Parathyroid adenoma (tissue), 2 donors: ENCODE measurements around the gene MDK.
"Not testable (repeated sequence)": the region's sequence is repeated elsewhere in the genome, so short reads cannot be mapped to it uniquely, and the experiment has no call there.

Experiments
- H2AFZ ChIP-seq: fragments of 300-600 bp; sonication (generic); one replicate; pipeline ENCODE4 v1.7.0; 2017; ENCODE audit warnings: antibody characterized with exemption, mild to moderate bottlenecking
- H3K27ac ChIP-seq: fragments of 300-600 bp; sonication (generic); one replicate; pipeline ENCODE4 v1.7.0; 2017
- H3K27me3 ChIP-seq: fragments of 300-600 bp; sonication (generic); one replicate; pipeline ENCODE4 v1.7.0; 2017; ENCODE audit warnings: low read length; ENCODE audit not compliant: control insufficient read depth, insufficient read depth
- H3K36me3 ChIP-seq: fragments of 300-600 bp; sonication (generic); one replicate; pipeline ENCODE4 v1.7.0; 2017; ENCODE audit warnings: low read length; ENCODE audit not compliant: control insufficient read depth, insufficient read depth
- H3K4me1 ChIP-seq: fragments of 300-600 bp; sonication (generic); one replicate; pipeline ENCODE4 v1.7.0; 2017; ENCODE audit warnings: control low read depth
- H3K4me2 ChIP-seq: fragments of 300-600 bp; sonication (generic); one replicate; pipeline ENCODE4 v1.7.0; 2017; ENCODE audit warnings: low read length
- H3K4me3 ChIP-seq: fragments of 300-600 bp; sonication (generic); one replicate; pipeline ENCODE4 v1.7.0; 2017; ENCODE audit warnings: low read depth, low read length
- H3K79me2 ChIP-seq: fragments of 300-600 bp; sonication (generic); one replicate; pipeline ENCODE4 v1.7.0; 2017; ENCODE audit warnings: control low read depth
- H3K9ac ChIP-seq: fragments of 300-600 bp; sonication (generic); one replicate; pipeline ENCODE4 v1.7.0; 2017; ENCODE audit warnings: mild to moderate bottlenecking
- H3K9me3 ChIP-seq: fragments of 300-600 bp; sonication (generic); one replicate; pipeline ENCODE4 v1.7.0; 2017; ENCODE audit warnings: low read length; ENCODE audit not compliant: control insufficient read depth
- CTCF ChIP-seq: fragments of 300-600 bp; sonication (generic); IDR thresholded peaks from one replicate; pipeline ENCODE4 v1.7.0; 2017; ENCODE audit warnings: antibody characterized with exemption, mild to moderate bottlenecking
- donor health status: primary hyperparathyroidism.

Gene MDK

GRCh38 chr11:46377290-46377689 lies 4.2 kb upstream of the MDK start:
- Histone ChIP-seq H3K27me3 (no peaks in the 10 kb centered on the region), H2AFZ (no peak overlapping the region), H3K79me2 (no peaks in the 10 kb centered on the region), H3K4me1 (no peaks in the 10 kb centered on the region), H3K9me3 (no peaks in the 10 kb centered on the region), H3K27ac (no peak overlapping the region), H3K4me2 (no peak overlapping the region), H3K36me3 (no peaks in the 10 kb centered on the region), H3K4me3 (no peak overlapping the region), H3K9ac (no peak overlapping the region)
- no peak for TF ChIP-seq CTCF

- no peak overlapping the region for H3K9ac ChIP-seq
- no peak overlapping the region for H3K4me2 ChIP-seq
- no peak overlapping the region for H3K4me3 ChIP-seq
- H3K9me3 ChIP-seq: no peaks in the 10 kb centered on the region
- TF ChIP-seq CTCF: no peak
- H3K4me1 ChIP-seq: no peaks in the 10 kb centered on the region
- H2AFZ ChIP-seq: no peak overlapping the region
- no peaks in the 10 kb centered on the region for H3K79me2 ChIP-seq
- H3K27me3 ChIP-seq: no peaks in the 10 kb centered on the region
- H3K36me3 ChIP-seq: no peaks in the 10 kb centered on the region
- no peak overlapping the region for H3K27ac ChIP-seq
These were observed 3.6 kb upstream of the MDK start for GRCh38 chr11:46377831-46378230.

- Histone ChIP-seq H3K4me3 (no peak overlapping the region), H3K27ac (no peak overlapping the region), H2AFZ (no peak overlapping the region), H3K79me2 (no peaks in the 10 kb centered on the region), H3K4me2 (no peak overlapping the region), H3K9ac (no peak overlapping the region), H3K9me3 (no peaks in the 10 kb centered on the region), H3K27me3 (no peaks in the 10 kb centered on the region), H3K36me3 (no peaks in the 10 kb centered on the region), H3K4me1 (no peaks in the 10 kb centered on the region)
- no peak for TF ChIP-seq CTCF
These were observed 3.2 kb upstream of the MDK start for GRCh38 chr11:46378296-46378695.

- no peak for TF ChIP-seq CTCF
These were observed 2.5 kb upstream of the MDK start for GRCh38 chr11:46378811-46379481.

GRCh38 chr11:46379482-46380293 lies 1.8 kb upstream of the MDK start:
- H3K4me2 ChIP-seq: not testable (repeated sequence)
- H3K27ac ChIP-seq: peak overlapping the region; percentile 4

More at GRCh38 chr11:46378811-46379481, 2.5 kb upstream of the MDK start:
- no peaks in the 10 kb centered on the region for H3K9me3 ChIP-seq
- H3K79me2 ChIP-seq: no peaks in the 10 kb centered on the region
- H3K36me3 ChIP-seq: no peaks in the 10 kb centered on the region
- H3K4me3 ChIP-seq: no peak overlapping the region
- no peak overlapping the region for H3K4me2 ChIP-seq
- H3K27ac ChIP-seq: no peak overlapping the region
- H3K9ac ChIP-seq: no peak overlapping the region
- no peaks in the 10 kb centered on the region for H3K27me3 ChIP-seq
- no peak overlapping the region for H2AFZ ChIP-seq
- no peaks in the 10 kb centered on the region for H3K4me1 ChIP-seq

More at GRCh38 chr11:46379482-46380293, 1.8 kb upstream of the MDK start:
- not testable (repeated sequence) for H3K9ac ChIP-seq, H3K4me3 ChIP-seq, H3K79me2 ChIP-seq, H3K4me1 ChIP-seq, H3K36me3 ChIP-seq, H3K9me3 ChIP-seq, H2AFZ ChIP-seq, H3K27me3 ChIP-seq
